Trophoblast cell (in vitro differentiated cells and primary cell): Measurements from ENCODE around the gene OR10P1.
"Not testable (repeated sequence)": the region's sequence is repeated elsewhere in the genome, so short reads cannot be mapped to it uniquely, and the experiment has no call there.

Source experiments
- DNase-seq, 2 donors: peaks; one replicate each; pipeline ENCODE4 v3.0.0-alpha.2; 2016
- H2AFZ ChIP-seq: 2 replicates; pipeline ENCODE4 v1.6.1; 2013; ENCODE audit warnings: low read length, moderate library complexity, mild to moderate bottlenecking; ENCODE audit not compliant: insufficient read depth, poor library complexity
- H2AK5ac ChIP-seq: 2 replicates; pipeline ENCODE4 v1.6.1; 2013; ENCODE audit warnings: mild to moderate bottlenecking, low read length
- H2BK120ac ChIP-seq: 2 replicates; pipeline ENCODE4 v1.6.1; 2013; ENCODE audit warnings: low read length, mild to moderate bottlenecking, moderate library complexity; ENCODE audit not compliant: insufficient read depth, poor library complexity
- H2BK12ac ChIP-seq: 2 replicates; pipeline ENCODE4 v1.6.1; 2013; ENCODE audit warnings: mild to moderate bottlenecking, low read length, moderate library complexity
- H2BK5ac ChIP-seq: 2 replicates; pipeline ENCODE4 v1.6.1; 2013; ENCODE audit warnings: low read length, low read depth, moderate library complexity, mild to moderate bottlenecking; ENCODE audit not compliant: poor library complexity
- H3K14ac ChIP-seq: 2 replicates; pipeline ENCODE4 v1.6.1; 2013; ENCODE audit warnings: mild to moderate bottlenecking, low read length
- H3K18ac ChIP-seq: 2 replicates; pipeline ENCODE4 v1.6.1; 2013; ENCODE audit warnings: mild to moderate bottlenecking, low read length
- H3K23ac ChIP-seq: 2 replicates; pipeline ENCODE4 v1.6.1; 2013; ENCODE audit warnings: low read length
- H3K27ac ChIP-seq: 2 replicates; pipeline ENCODE4 v1.5.1; 2013; ENCODE audit warnings: low read depth, mild to moderate bottlenecking, inconsistent platforms, low read length, moderate library complexity
- H3K27me3 ChIP-seq: 2 replicates; pipeline ENCODE4 v1.6.1; 2013; ENCODE audit warnings: inconsistent platforms, mild to moderate bottlenecking, low read length, moderate library complexity; ENCODE audit not compliant: insufficient read depth
- H3K36me3 ChIP-seq, 2 experiments: 1 replicate in 1 of 2; 2 replicates in 1 of 2; pipeline ENCODE4 v1.6.1; 2013; ENCODE audit warnings: low read length in 2 of 2, mild to moderate bottlenecking in 2 of 2, moderate library complexity in 1 of 2; ENCODE audit not compliant: insufficient read depth in 2 of 2, control insufficient read depth in 1 of 2
- H3K4ac ChIP-seq: 2 replicates; pipeline ENCODE4 v1.6.1; 2013; ENCODE audit warnings: low read depth, mild to moderate bottlenecking, low read length, moderate library complexity
- H3K4me1 ChIP-seq, 2 experiments: 1 replicate in 1 of 2; 2 replicates in 1 of 2; pipeline ENCODE4 v1.6.1; 2013; ENCODE audit warnings: low read length in 2 of 2, mild to moderate bottlenecking in 2 of 2, moderate library complexity in 1 of 2; ENCODE audit not compliant: insufficient read depth in 2 of 2, control insufficient read depth in 1 of 2
- H3K4me2 ChIP-seq: 2 replicates; pipeline ENCODE4 v1.6.1; 2013; ENCODE audit warnings: inconsistent platforms, mild to moderate bottlenecking, low read length, moderate library complexity
- H3K4me3 ChIP-seq: 2 replicates; pipeline ENCODE4 v1.5.1; 2013; ENCODE audit warnings: mild to moderate bottlenecking, low read depth, low read length, inconsistent platforms
- H3K79me1 ChIP-seq: one replicate; pipeline ENCODE4 v1.6.1; 2013; ENCODE audit warnings: low read length
- H3K79me2 ChIP-seq: 2 replicates; pipeline ENCODE4 v1.6.1; 2013; ENCODE audit warnings: low read length, mild to moderate bottlenecking; ENCODE audit not compliant: control insufficient read depth, insufficient read depth, poor library complexity
- H3K9ac ChIP-seq: 2 replicates; pipeline ENCODE4 v1.6.1; 2013; ENCODE audit warnings: mild to moderate bottlenecking, low read length
- H3K9me3 ChIP-seq: 2 replicates; pipeline ENCODE4 v1.6.1; 2013; ENCODE audit warnings: low read depth, mild to moderate bottlenecking, control low read depth, inconsistent platforms, low read length; ENCODE audit not compliant: insufficient read depth
- H4K12ac ChIP-seq: 2 replicates; pipeline ENCODE4 v1.6.1; 2013; ENCODE audit warnings: low read depth, mild to moderate bottlenecking, low read length, moderate library complexity
- H4K8ac ChIP-seq: 2 replicates; pipeline ENCODE4 v1.6.1; 2013; ENCODE audit warnings: low read depth, mild to moderate bottlenecking, low read length, moderate library complexity
- H4K91ac ChIP-seq: one replicate; pipeline ENCODE4 v1.6.1; 2013; ENCODE audit warnings: low read depth, mild to moderate bottlenecking, low read length, moderate library complexity
- WGBS: extraction: QIAGEN DNeasy Blood & Tissue Kit; methylation state at CpG from one replicate; pipeline ENCODE4 v1.1.7; 2013; ENCODE audit warnings: missing lambda C conversion rate; ENCODE audit not compliant: insufficient read length, insufficient coverage; ENCODE audit errors: extremely low coverage; 5-methylcytosine and 5-hydroxymethylcytosine counted together

The OR10P1 gene

GRCh38 chr12:55650620-55651298, 14.1 kb downstream of the OR10P1 start:
- H3K36me3 ChIP-seq, H3K23ac ChIP-seq, H3K14ac ChIP-seq, H2AFZ ChIP-seq, H3K4me2 ChIP-seq, H3K9ac ChIP-seq, DNase-seq, H3K27me3 ChIP-seq, H4K91ac ChIP-seq, H2AK5ac ChIP-seq, H2BK12ac ChIP-seq, H3K79me1 ChIP-seq, H2BK120ac ChIP-seq, H3K4ac ChIP-seq, H3K4me3 ChIP-seq, H4K8ac ChIP-seq, H3K27ac ChIP-seq, H3K18ac ChIP-seq, H4K12ac ChIP-seq, H3K4me1 ChIP-seq, H3K79me2 ChIP-seq, H2BK5ac ChIP-seq, H3K9me3 ChIP-seq: not testable (repeated sequence)
- WGBS = no CpG with 5 or more reads among the region's 4 CpGs

DNA sequence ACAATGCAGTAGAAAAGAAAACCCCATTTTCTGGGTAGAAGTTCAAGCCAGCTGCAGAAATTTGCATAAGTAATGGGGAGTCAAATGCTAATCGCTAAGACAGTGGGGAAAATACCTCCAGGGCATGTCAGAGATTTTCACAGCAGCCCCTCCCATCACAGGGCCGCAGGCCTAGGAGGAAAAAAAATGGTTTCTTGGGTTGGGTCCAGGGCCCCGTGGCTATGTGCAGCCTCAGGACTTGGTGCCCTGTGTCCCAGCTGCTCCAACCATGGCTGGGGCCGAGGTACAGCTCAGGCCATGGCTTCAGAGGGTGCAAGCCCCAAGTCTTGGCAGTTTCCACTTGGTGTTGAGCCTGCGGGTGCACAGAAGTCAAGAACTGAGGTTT, 14.6 kb downstream of the OR10P1 start:
- WGBS = no CpG with 5 or more reads among the region's 5 CpGs

DNA sequence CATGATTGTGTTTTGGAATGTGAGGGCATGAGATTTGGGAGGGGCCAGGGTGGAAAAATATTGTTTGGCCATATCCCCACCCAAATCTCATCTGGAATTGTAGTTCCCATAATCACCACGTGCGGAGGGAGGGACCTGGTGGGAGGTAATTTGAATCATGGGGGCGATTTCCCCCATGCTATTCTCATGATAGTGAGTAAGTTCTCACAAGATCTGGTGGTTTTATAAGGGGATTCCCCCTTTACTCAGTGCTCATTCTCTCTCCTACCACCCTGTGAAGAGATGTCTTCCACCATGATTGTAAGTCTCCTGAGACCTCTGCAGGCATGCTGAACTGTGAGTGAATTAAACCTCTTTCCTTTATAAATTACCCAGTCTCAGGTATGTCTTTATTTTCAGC, 15.7 kb downstream of the OR10P1 start:
- H3K4me1 ChIP-seq = no peaks in the 10 kb centered on the region
- no peak overlapping the region for H3K23ac ChIP-seq
- no peaks in the 10 kb centered on the region for H3K79me1 ChIP-seq
- WGBS = no CpG with 5 or more reads among the region's 3 CpGs
- DNase-seq = no peak
- no peak overlapping the region for H2BK12ac ChIP-seq
- no peak overlapping the region for H3K18ac ChIP-seq
- no peak overlapping the region for H2BK120ac ChIP-seq
- no peak overlapping the region for H4K12ac ChIP-seq
- no peaks in the 10 kb centered on the region for H3K79me2 ChIP-seq
- H2AFZ ChIP-seq = no peak overlapping the region
- no peak overlapping the region for H3K4me3 ChIP-seq
- no peak overlapping the region for H3K9ac ChIP-seq
- no peak overlapping the region for H3K4ac ChIP-seq
- no peak overlapping the region for H4K8ac ChIP-seq
- H3K4me2 ChIP-seq = no peak overlapping the region
- H2AK5ac ChIP-seq = no peak overlapping the region
- no peaks in the 10 kb centered on the region for H3K36me3 ChIP-seq
- H4K91ac ChIP-seq = no peak overlapping the region
- H3K14ac ChIP-seq = no peak overlapping the region
- no peaks in the 10 kb centered on the region for H3K27me3 ChIP-seq
- H3K9me3 ChIP-seq = no peaks in the 10 kb centered on the region
- H2BK5ac ChIP-seq = no peak overlapping the region
- H3K27ac ChIP-seq = no peak overlapping the region

More for the DNA sequence above, 14.6 kb downstream of the OR10P1 start:
- Histone ChIP-seq H2AFZ (no peak overlapping the region), H3K9ac (no peak overlapping the region), H3K4me1 (peaks cover 0 to under 1% of the 10 kb centered on the region in 2 experiments), H3K27ac (no peak overlapping the region), H2BK120ac (no peak overlapping the region), H4K91ac (no peak overlapping the region), H3K23ac (no peak overlapping the region), H4K8ac (no peak overlapping the region), H3K4ac (no peak overlapping the region), H2BK12ac (no peak overlapping the region), H3K4me3 (no peak overlapping the region), H4K12ac (no peak overlapping the region), H3K27me3 (no peaks in the 10 kb centered on the region), H3K4me2 (no peak overlapping the region), H3K79me1 (no peaks in the 10 kb centered on the region), H3K14ac (no peak overlapping the region), H2BK5ac (no peak overlapping the region), H3K9me3 (no peaks in the 10 kb centered on the region), H3K36me3 (no peaks in the 10 kb centered on the region), H3K79me2 (no peaks in the 10 kb centered on the region), H3K18ac (no peak overlapping the region), H2AK5ac (no peak overlapping the region)
- no peak for DNase-seq

DNA sequence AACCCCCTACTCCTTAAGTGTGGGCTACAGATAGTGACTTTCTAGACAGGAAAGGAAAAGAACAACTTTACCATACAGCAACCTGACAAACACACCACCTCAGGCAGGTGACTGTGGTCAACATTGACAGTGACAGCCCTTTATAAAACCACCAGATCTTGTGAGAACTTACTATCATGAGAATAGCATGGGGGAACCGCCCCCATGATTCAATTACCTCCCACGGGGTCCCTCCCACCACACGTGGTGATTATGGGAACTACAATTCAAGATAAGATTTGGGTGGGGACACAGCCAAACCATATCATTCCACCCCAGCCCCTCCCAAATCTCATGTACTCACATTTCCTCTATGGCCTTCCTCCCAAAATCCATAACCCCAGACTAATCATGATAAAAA, 16.3 kb downstream of the OR10P1 start:
- Histone ChIP-seq H2AK5ac (no peak overlapping the region), H3K27me3 (no peaks in the 10 kb centered on the region)
- no CpG with 5 or more reads among the region's 3 CpGs for WGBS

More for the DNA sequence above, 16.3 kb downstream of the OR10P1 start:
- Histone ChIP-seq H4K12ac (no peak overlapping the region), H3K79me1 (no peaks in the 10 kb centered on the region), H3K79me2 (no peaks in the 10 kb centered on the region), H2AFZ (no peak overlapping the region), H3K9ac (no peak overlapping the region), H2BK12ac (no peak overlapping the region), H3K9me3 (no peaks in the 10 kb centered on the region), H2BK5ac (no peak overlapping the region), H3K23ac (no peak overlapping the region), H3K18ac (no peak overlapping the region), H3K4ac (no peak overlapping the region), H3K4me2 (no peak overlapping the region), H3K14ac (no peak overlapping the region), H3K4me3 (no peak overlapping the region), H4K8ac (no peak overlapping the region), H3K36me3 (no peaks in the 10 kb centered on the region), H3K4me1 (no peaks in the 10 kb centered on the region), H4K91ac (no peak overlapping the region), H2BK120ac (no peak overlapping the region), H3K27ac (no peak overlapping the region)
- DNase-seq = no peak
